Activated T-helper 2 cell treated with anti-CD3 and anti-CD28 coated beads, Interferon-gamma antibody, Interleukin-2, Interleukin-4, amounts not matched to agents 10 μg/mL and 5 μg/mL and 100 μg/mL, durations not matched to agents 14 hours and 24 hours and 36 hours (primary cell): ENCODE data around the gene B3GNT5. TPM values are rescaled to one million over a fixed set of nuclear protein-coding genes. Genes with fewer than 3 reads are reported as not detected.

Source experiments
- DNase-seq: peaks from one replicate; pipeline ENCODE4 v3.0.0; 2021; ENCODE audit warnings: low spot score
- H3K27ac Mint-ChIP-seq: one replicate; pipeline ENCODE4 v1.8.0; 2021; ENCODE audit warnings: mixed read lengths
- H3K27me3 Mint-ChIP-seq: one replicate; pipeline ENCODE4 v1.8.0; 2021; ENCODE audit warnings: low read depth, mixed read lengths
- H3K36me3 Mint-ChIP-seq: one replicate; pipeline ENCODE4 v1.8.0; 2021; ENCODE audit warnings: low read depth, mixed read lengths
- H3K4me1 Mint-ChIP-seq: one replicate; pipeline ENCODE4 v1.8.0; 2021; ENCODE audit warnings: low read depth, mixed read lengths
- H3K4me3 Mint-ChIP-seq: one replicate; pipeline ENCODE4 v1.8.0; 2021; ENCODE audit warnings: low read depth, mild to moderate bottlenecking, moderate library complexity, mixed read lengths
- H3K9me3 Mint-ChIP-seq: one replicate; pipeline ENCODE4 v1.8.0; 2021; ENCODE audit warnings: mixed read lengths
- intact Hi-C: fragments of 100-400 bp; cut with micrococcal nuclease; formaldehyde crosslinking; loops from one replicate; pipeline ENCODE4 v1.15.1; 2023
- total RNA-seq: library from RNA; stranded (reverse); gene quantifications from 2 replicates; pipeline ENCODE4 v1.2.3, GENCODE V29; 2022

Gene B3GNT5
- total RNA-seq, 1 donor from 2014 or later, result 41.0 TPM

GRCh38 chr3:183260167-183260904, 7.3 kb downstream of the B3GNT5 start:
- peaks cover 39% of the 10 kb centered on the region for H3K36me3 Mint-ChIP-seq

DNA sequence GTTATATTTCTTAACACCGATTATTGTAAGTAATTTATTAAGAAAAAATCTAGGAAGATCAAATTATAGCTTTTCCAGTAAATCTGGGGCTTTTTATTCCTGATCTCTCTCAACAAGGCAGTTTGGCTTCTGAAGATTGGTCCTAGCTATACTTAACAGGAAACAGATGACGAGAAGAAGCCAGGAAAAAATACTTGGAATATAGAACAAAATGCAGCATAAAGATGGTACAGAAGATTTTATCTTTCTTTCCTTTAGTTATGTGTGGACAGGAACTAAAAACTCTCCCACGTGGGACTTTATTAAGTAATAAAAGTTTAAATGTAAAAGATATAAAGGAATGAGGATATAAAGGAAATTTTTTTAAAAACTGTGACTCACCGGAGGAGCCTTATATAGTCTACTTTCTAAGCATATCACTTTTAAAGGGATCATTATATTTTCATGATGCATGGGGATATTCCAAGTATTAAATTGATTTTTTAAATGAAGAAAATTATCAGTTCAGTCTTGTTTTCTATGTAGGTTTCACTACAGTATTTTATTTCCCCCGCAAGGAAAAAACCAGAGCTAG, 8.2 kb downstream of the B3GNT5 start:
- Mint-ChIP-seq H3K4me3 (no peak overlapping the region), H3K27ac (no peak overlapping the region), H3K27me3 (no peaks in the 10 kb centered on the region), H3K4me1 (peaks cover 18% of the 10 kb centered on the region), H3K36me3 (peaks cover 35% of the 10 kb centered on the region), H3K9me3 (no peaks in the 10 kb centered on the region)
- intact Hi-C loops, result no loop called here
- DNase-seq, result no peak

More at GRCh38 chr3:183260167-183260904, 7.3 kb downstream of the B3GNT5 start:
- Mint-ChIP-seq H3K4me3 (no peak overlapping the region), H3K4me1 (peaks cover 20% of the 10 kb centered on the region), H3K27ac (no peak overlapping the region), H3K27me3 (no peaks in the 10 kb centered on the region), H3K9me3 (no peaks in the 10 kb centered on the region)
- intact Hi-C loops, result no loop called here
- DNase-seq, result no peak

- Mint-ChIP-seq H3K27me3 (no peaks in the 10 kb centered on the region), H3K9me3 (peaks cover 4% of the 10 kb centered on the region), H3K36me3 (peaks cover 32% of the 10 kb centered on the region), H3K27ac (no peak overlapping the region), H3K4me3 (no peak overlapping the region), H3K4me1 (peaks cover 7% of the 10 kb centered on the region)
- no peak for DNase-seq
- intact Hi-C loops, result no loop called here
Observed at GRCh38 chr3:183262875-183263378, 9.9 kb downstream of the B3GNT5 start.

DNA sequence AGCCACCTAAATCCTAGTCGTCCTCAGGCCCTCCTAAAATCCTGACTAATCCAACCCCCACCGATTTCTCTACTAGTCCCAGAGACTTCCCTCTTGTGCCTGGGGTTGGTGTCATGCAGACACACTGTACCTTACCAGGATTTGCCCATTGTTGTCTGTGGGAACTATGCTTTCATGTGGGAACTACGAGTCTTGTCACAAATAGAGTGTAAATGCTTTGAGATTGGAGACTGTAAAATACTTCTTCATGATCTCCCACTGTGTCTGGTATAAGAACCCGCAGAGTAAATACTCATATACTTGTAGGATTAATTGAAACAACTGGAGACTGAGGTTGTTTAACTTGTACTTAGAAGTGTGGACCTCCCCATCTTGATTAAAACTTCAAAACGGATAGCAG, 11.2 kb downstream of the B3GNT5 start:
- H3K4me1 Mint-ChIP-seq, result peaks cover 7% of the 10 kb centered on the region
- intact Hi-C loops, result no loop called here
- no peak overlapping the region for H3K27ac Mint-ChIP-seq
- DNase-seq, result no peak
- H3K9me3 Mint-ChIP-seq, result peaks cover 4% of the 10 kb centered on the region
- H3K36me3 Mint-ChIP-seq, result peaks cover 38% of the 10 kb centered on the region
- no peak overlapping the region for H3K4me3 Mint-ChIP-seq
- no peaks in the 10 kb centered on the region for H3K27me3 Mint-ChIP-seq

- Mint-ChIP-seq H3K27me3 (no peaks in the 10 kb centered on the region), H3K4me1 (no peaks in the 10 kb centered on the region), H3K9me3 (peaks cover 4% of the 10 kb centered on the region), H3K36me3 (peaks cover 38% of the 10 kb centered on the region), H3K4me3 (no peak overlapping the region), H3K27ac (no peak overlapping the region)
- DNase-seq, result no peak
- intact Hi-C loops, result loop anchor here (5.0 kb wide), 1 partner anchor 292 kb away; the partner anchor contains the start of gene KLHL6
Observed at GRCh38 chr3:183265157-183265642, 12.1 kb downstream of the B3GNT5 start.

DNA sequence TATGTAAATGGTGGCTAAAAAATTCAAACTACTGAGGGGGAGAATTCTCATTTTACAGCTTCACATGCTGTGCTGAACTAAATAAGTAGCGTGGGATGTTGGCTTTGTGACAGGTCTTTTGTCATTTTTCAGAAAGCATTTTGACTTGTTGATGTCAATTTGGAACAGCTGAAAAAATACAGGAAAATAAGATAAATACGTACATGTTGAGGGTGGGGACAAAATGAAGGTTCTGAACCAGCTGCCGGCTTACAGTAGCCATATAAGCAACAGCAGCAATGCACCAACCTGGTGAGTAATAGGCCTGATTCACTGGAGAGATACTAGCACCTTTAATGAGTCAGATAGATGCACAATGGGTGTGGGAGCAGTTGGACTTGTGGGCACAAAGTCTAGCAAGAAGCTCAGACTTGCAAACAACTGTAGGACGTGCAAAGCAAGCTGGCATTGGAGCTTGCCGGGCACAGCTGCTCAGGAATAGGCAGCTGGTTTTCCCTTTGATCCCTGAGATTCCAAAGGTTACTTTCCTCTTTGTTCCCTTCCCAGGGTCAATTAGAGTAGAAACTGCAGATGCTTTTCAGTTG, 12.9 kb downstream of the B3GNT5 start:
- H3K27me3 Mint-ChIP-seq, result no peaks in the 10 kb centered on the region
- no peak overlapping the region for H3K27ac Mint-ChIP-seq
- H3K4me1 Mint-ChIP-seq, result no peaks in the 10 kb centered on the region
- no peak for DNase-seq
- H3K9me3 Mint-ChIP-seq, result peaks cover 4% of the 10 kb centered on the region
- H3K36me3 Mint-ChIP-seq, result peaks cover 44% of the 10 kb centered on the region
- H3K4me3 Mint-ChIP-seq, result peak overlapping the region; percentile 43
- intact Hi-C loops, result loop anchor here (1.0 to 5.0 kb wide), 10 partner anchors 13 to 291 kb away; partner anchors contain the start of genes B3GNT5, KLHL6 and LAMP3

DNA sequence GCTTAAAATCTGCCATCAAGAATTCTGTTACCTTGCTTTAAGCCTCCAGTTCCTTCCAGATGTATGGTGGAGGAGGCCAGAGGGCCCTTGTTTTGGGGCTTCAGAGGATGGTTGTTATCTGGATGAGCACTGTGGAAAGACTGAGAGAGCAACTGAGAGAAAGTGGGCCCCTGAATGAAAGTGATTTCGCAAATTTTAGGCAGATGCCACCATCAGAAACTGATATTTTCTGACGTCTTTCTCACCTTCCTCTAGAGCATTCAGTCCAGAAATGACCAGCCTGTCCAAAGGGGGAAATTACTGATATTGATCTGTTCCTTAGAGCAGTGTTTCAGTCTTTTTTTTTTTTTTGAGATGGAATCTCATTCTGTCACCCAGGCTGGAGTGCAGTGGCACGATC, 13.4 kb downstream of the B3GNT5 start:
- intact Hi-C loops, result loop anchor here (1.0 to 5.0 kb wide), 10 partner anchors 13 to 291 kb away; partner anchors contain the start of genes B3GNT5, KLHL6 and LAMP3
- H3K4me3 Mint-ChIP-seq, result peak overlapping the region; percentile 43
- H3K27ac Mint-ChIP-seq, result no peak overlapping the region
- H3K9me3 Mint-ChIP-seq, result peaks cover 4% of the 10 kb centered on the region
- peaks cover 48% of the 10 kb centered on the region for H3K36me3 Mint-ChIP-seq
- no peaks in the 10 kb centered on the region for H3K27me3 Mint-ChIP-seq
- H3K4me1 Mint-ChIP-seq, result peaks cover 3% of the 10 kb centered on the region
- DNase-seq, result no peak

GRCh38 chr3:183267140-183267539, 14.1 kb downstream of the B3GNT5 start:
- Mint-ChIP-seq H3K9me3 (peaks cover 4% of the 10 kb centered on the region), H3K27ac (no peak overlapping the region), H3K4me3 (no peak overlapping the region), H3K4me1 (peaks cover 3% of the 10 kb centered on the region), H3K36me3 (peaks cover 52% of the 10 kb centered on the region), H3K27me3 (no peaks in the 10 kb centered on the region)
- intact Hi-C loops, result loop anchor here (2.0 to 5.0 kb wide), 3 partner anchors 56 to 290 kb away; partner anchors contain the start of gene KLHL6
- DNase-seq, result no peak

DNA sequence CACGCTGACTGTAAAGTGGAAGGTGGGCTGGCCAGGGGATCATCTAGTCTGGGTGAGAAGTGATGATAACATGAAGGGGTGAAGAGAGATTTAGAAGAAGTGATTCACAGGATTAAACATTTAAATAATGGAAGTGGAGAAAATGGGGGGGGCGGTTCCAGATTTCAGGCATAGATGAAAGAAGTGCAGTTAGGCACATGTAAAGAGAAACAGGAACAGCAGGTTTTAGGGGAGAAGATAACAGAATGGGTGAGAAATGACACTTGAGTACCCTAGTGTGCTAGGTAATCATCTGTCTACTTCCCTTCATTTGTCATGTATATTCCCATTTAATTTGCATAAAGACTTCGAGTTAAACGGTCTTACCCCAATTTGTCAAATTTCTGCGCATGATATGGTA, 15.3 kb downstream of the B3GNT5 start:
- Mint-ChIP-seq H3K4me1 (peaks cover 7% of the 10 kb centered on the region), H3K9me3 (peaks cover 4% of the 10 kb centered on the region), H3K27me3 (no peaks in the 10 kb centered on the region), H3K36me3 (peaks cover 52% of the 10 kb centered on the region), H3K4me3 (peak overlapping the region; percentile 30), H3K27ac (peak overlapping the region; percentile 65)
- no peak for DNase-seq
- intact Hi-C loops, result loop anchor here (5.0 kb wide), 1 partner anchor 289 kb away; the partner anchor contains the start of gene KLHL6

DNA sequence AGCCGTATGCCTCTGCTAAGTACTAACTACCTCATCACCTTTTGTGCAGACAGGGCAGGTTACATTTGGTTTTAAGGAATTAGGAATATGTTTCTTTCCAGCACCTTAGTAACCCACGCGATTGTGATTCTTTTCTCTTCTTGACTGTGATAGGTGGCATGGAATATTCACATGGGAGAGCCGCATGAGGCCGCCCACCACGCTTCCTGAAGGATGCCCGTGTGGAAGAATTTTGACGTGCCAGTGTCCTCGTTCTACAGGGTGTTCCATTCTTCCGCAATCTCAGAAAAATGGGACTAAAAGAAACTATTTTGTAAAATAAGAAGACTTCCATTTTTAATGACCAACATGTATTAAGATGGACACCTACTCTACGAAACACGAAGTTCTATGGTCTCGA, 16.3 kb downstream of the B3GNT5 start:
- peaks cover 7% of the 10 kb centered on the region for H3K4me1 Mint-ChIP-seq
- H3K27me3 Mint-ChIP-seq, result no peaks in the 10 kb centered on the region
- peaks cover 4% of the 10 kb centered on the region for H3K9me3 Mint-ChIP-seq
- no peak for DNase-seq
- intact Hi-C loops, result loop anchor here (5.0 kb wide), 1 partner anchor 288 kb away; the partner anchor contains the start of gene KLHL6
- no peak overlapping the region for H3K4me3 Mint-ChIP-seq
- no peak overlapping the region for H3K27ac Mint-ChIP-seq
- H3K36me3 Mint-ChIP-seq, result peaks cover 54% of the 10 kb centered on the region

DNA sequence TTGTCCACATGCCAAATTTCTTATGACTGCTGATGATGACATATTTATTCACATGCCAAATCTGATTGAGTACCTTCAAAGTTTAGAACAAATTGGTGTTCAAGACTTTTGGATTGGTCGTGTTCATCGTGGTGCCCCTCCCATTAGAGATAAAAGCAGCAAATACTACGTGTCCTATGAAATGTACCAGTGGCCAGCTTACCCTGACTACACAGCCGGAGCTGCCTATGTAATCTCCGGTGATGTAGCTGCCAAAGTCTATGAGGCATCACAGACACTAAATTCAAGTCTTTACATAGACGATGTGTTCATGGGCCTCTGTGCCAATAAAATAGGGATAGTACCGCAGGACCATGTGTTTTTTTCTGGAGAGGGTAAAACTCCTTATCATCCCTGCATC, 17.3 kb downstream of the B3GNT5 start:
- H3K9me3 Mint-ChIP-seq, result peaks cover 4% of the 10 kb centered on the region
- intact Hi-C loops, result no loop called here
- DNase-seq, result no peak
- peaks cover 7% of the 10 kb centered on the region for H3K4me1 Mint-ChIP-seq
- no peaks in the 10 kb centered on the region for H3K27me3 Mint-ChIP-seq
- no peak overlapping the region for H3K4me3 Mint-ChIP-seq
- H3K36me3 Mint-ChIP-seq, result peaks cover 60% of the 10 kb centered on the region
- H3K27ac Mint-ChIP-seq, result no peak overlapping the region

- no peak for DNase-seq
- Mint-ChIP-seq H3K27ac (no peak overlapping the region), H3K27me3 (no peaks in the 10 kb centered on the region), H3K4me1 (peaks cover 9% of the 10 kb centered on the region), H3K4me3 (no peak overlapping the region), H3K9me3 (peaks cover under 1% of the 10 kb centered on the region), H3K36me3 (peaks cover 56% of the 10 kb centered on the region)
- intact Hi-C loops, result no loop called here
Observed at GRCh38 chr3:183272142-183272541, 19.1 kb downstream of the B3GNT5 start.
